ENCODE measurements around the gene PROM2. TPM values are rescaled to one million over a fixed set of nuclear protein-coding genes. Genes with fewer than 3 reads are reported as not detected.
A peak's percentile ranks its signal among the peaks of the same experiment; 100 is the strongest.

Gene PROM2
- total and polyA plus RNA-seq, 4 donors, result 0.99 to 5.9 (median 2.1) TPM

- Histone ChIP-seq H3K9me3 (ENCODE audit: control insufficient read depth, insufficient read depth, low read length) (no peaks in the 10 kb centered on the region), H3K27me3 (ENCODE audit: control insufficient read depth, insufficient read depth, low read length) (no peaks in the 10 kb centered on the region), H3K36me3 (ENCODE audit: control insufficient read depth, insufficient read depth, low read length) (peaks cover 6% of the 10 kb centered on the region), H3K27ac (ENCODE audit: low read depth, low read length) (no peak overlapping the region), H3K4me1 (ENCODE audit: control insufficient read depth, insufficient read depth, low read length) (peaks cover 26% of the 10 kb centered on the region), H3K4me3 (ENCODE audit: low read depth, low read length) (no peak overlapping the region)
- no peak for DNase-seq (ENCODE audit: low read depth in 4 of 6, low spot score in 6 of 6)
- 90% methylated on average over 30 of the region's 30 CpGs for WGBS (ENCODE audit: insufficient coverage)
Measured at GRCh38 chr2:95326433-95327140, 52.3 kb downstream of the PROM2 start.

DNA sequence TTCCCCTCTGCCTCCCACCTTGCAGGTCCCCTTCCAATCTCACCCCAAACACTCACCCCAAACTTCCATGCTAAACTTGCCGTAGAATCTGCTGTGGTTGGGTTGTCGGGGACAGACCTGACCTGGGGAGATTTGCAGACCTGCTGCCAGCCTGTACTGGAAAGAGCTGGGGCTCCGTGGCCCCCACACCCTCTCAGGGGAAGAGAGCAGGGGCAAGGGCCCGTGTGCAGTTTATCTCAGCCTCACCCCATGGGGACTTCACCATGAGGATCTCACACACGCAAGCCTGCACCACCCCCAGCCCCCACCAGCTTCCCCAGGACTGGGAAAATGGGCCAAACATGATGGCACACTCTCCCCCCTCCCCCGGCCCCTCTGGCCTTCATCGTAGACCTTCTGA, 53.6 kb downstream of the PROM2 start:
- Histone ChIP-seq H3K4me1 (ENCODE audit: control insufficient read depth, insufficient read depth, low read length) (peaks cover 28% of the 10 kb centered on the region), H3K4me3 (ENCODE audit: low read depth, low read length) (no peak overlapping the region), H3K36me3 (ENCODE audit: control insufficient read depth, insufficient read depth, low read length) (peaks cover 6% of the 10 kb centered on the region), H3K27me3 (ENCODE audit: control insufficient read depth, insufficient read depth, low read length) (no peaks in the 10 kb centered on the region), H3K27ac (ENCODE audit: low read depth, low read length) (no peak overlapping the region), H3K9me3 (ENCODE audit: control insufficient read depth, insufficient read depth, low read length) (no peaks in the 10 kb centered on the region)
- 93% methylated on average over 3 of the region's 7 CpGs for WGBS (ENCODE audit: insufficient coverage)
- no peak for DNase-seq (ENCODE audit: low read depth in 4 of 6, low spot score in 6 of 6)

GRCh38 chr2:95328358-95329125, 54.3 kb downstream of the PROM2 start:
- WGBS (ENCODE audit: insufficient coverage), result 61% methylated on average over 13 of the region's 15 CpGs
- Histone ChIP-seq H3K9me3 (ENCODE audit: control insufficient read depth, insufficient read depth, low read length) (no peaks in the 10 kb centered on the region), H3K27me3 (ENCODE audit: control insufficient read depth, insufficient read depth, low read length) (no peaks in the 10 kb centered on the region), H3K36me3 (ENCODE audit: control insufficient read depth, insufficient read depth, low read length) (peaks cover 6% of the 10 kb centered on the region), H3K4me3 (ENCODE audit: low read depth, low read length) (no peak overlapping the region), H3K4me1 (ENCODE audit: control insufficient read depth, insufficient read depth, low read length) (peaks cover 28% of the 10 kb centered on the region), H3K27ac (ENCODE audit: low read depth, low read length) (no peak overlapping the region)
- no peak for DNase-seq (ENCODE audit: low read depth in 4 of 6, low spot score in 6 of 6)

DNA sequence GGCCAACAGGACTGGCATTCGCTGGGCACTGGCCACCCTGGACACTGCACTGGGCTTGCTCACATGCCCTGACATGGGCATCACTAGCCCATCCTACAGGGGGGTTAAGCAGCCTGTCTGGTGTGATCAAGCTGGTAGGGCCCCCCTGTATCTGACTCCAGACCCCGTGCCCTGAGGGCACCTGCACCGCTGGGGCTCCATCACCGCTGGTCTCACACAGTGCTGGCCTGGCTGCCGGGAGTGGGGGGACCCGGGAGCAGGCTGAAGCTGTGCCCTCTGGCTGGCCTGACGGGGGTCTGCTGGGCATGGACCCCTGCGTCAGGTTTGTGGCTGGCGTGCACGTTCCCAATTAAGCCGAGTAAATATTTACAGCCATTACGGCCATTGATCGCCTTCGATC, 55.2 kb downstream of the PROM2 start:
- DNase-seq (ENCODE audit: low read depth in 4 of 6, low spot score in 6 of 6), result no peak
- H3K27me3 ChIP-seq (ENCODE audit: control insufficient read depth, insufficient read depth, low read length), result no peaks in the 10 kb centered on the region
- 88% methylated on average over 14 of the region's 14 CpGs for WGBS (ENCODE audit: insufficient coverage)

GRCh38 chr2:95329891-95330793, 55.9 kb downstream of the PROM2 start:
- Histone ChIP-seq H3K9me3 (ENCODE audit: control insufficient read depth, insufficient read depth, low read length) (no peaks in the 10 kb centered on the region), H3K4me3 (ENCODE audit: low read depth, low read length) (no peak overlapping the region), H3K4me1 (ENCODE audit: control insufficient read depth, insufficient read depth, low read length) (peaks cover 38% of the 10 kb centered on the region), H3K36me3 (ENCODE audit: control insufficient read depth, insufficient read depth, low read length) (peaks cover 3% of the 10 kb centered on the region), H3K27me3 (ENCODE audit: control insufficient read depth, insufficient read depth, low read length) (no peaks in the 10 kb centered on the region), H3K27ac (ENCODE audit: low read depth, low read length) (no peak overlapping the region)
- DNase-seq (ENCODE audit: low read depth in 4 of 6, low spot score in 6 of 6), result no peak
- 68% methylated on average over 23 of the region's 23 CpGs for WGBS (ENCODE audit: insufficient coverage)

More for the DNA sequence above, 55.2 kb downstream of the PROM2 start:
- Histone ChIP-seq H3K27ac (ENCODE audit: low read depth, low read length) (no peak overlapping the region), H3K4me3 (ENCODE audit: low read depth, low read length) (no peak overlapping the region), H3K36me3 (ENCODE audit: control insufficient read depth, insufficient read depth, low read length) (peaks cover 6% of the 10 kb centered on the region), H3K9me3 (ENCODE audit: control insufficient read depth, insufficient read depth, low read length) (no peaks in the 10 kb centered on the region), H3K4me1 (ENCODE audit: control insufficient read depth, insufficient read depth, low read length) (peaks cover 36% of the 10 kb centered on the region)

DNA sequence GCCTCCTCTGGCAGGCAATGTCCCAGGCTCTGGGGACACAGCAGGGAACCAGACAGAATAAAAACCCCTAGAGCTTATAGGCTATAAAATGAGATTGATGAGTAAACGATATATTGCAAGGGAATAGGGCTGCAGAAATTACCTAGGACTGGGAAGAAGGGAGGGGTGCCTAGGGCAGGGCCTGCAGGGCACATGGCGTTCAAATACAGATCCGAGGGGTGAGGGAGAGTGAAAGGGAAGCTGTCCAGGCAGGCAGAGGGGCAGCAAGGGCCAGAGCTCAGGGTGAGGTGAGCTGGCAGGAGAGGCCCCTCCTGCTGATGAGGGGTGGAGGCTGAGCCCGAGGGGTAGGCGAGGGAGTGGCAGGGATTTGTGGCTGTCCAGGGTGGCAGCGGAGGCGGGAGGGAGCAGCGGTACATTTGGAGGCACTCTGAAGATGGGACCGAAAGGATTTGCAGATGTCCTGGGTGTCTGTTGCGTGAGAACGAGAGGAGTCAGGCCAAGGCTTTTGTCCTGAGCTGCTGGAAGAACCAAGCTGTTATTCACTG, 56.6 kb downstream of the PROM2 start:
- Histone ChIP-seq H3K4me1 (ENCODE audit: control insufficient read depth, insufficient read depth, low read length) (peaks cover 38% of the 10 kb centered on the region), H3K27me3 (ENCODE audit: control insufficient read depth, insufficient read depth, low read length) (no peaks in the 10 kb centered on the region), H3K36me3 (ENCODE audit: control insufficient read depth, insufficient read depth, low read length) (peaks cover 3% of the 10 kb centered on the region), H3K9me3 (ENCODE audit: control insufficient read depth, insufficient read depth, low read length) (no peaks in the 10 kb centered on the region), H3K4me3 (ENCODE audit: low read depth, low read length) (no peak overlapping the region), H3K27ac (ENCODE audit: low read depth, low read length) (no peak overlapping the region)
- WGBS (ENCODE audit: insufficient coverage), result 45% methylated on average over 11 of the region's 11 CpGs
- peak in 1 of 6 donors; percentile 25 for DNase-seq (ENCODE audit: low read depth in 4 of 6, low spot score in 6 of 6)

DNA sequence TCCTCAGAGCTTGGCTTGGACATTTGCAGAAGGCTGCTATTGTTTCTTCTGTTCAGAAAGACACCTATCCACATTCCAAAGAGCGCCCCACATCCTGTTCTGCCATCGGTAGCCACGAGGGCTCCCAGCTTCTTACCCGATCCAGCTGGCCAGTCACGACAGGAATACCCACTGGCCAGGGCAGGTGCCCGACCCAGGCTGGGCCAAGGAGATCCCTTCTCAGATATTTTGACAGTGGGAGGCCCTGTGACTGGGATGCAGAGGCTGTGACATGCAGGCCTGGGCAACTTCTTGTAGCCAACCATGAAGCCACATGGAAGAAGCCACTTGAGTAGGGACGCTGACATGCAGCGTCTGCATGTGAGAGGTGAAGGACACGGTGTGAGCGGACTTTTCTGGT, 57.4 kb downstream of the PROM2 start:
- Histone ChIP-seq H3K4me3 (ENCODE audit: low read depth, low read length) (no peak overlapping the region), H3K9me3 (ENCODE audit: control insufficient read depth, insufficient read depth, low read length) (no peaks in the 10 kb centered on the region), H3K36me3 (ENCODE audit: control insufficient read depth, insufficient read depth, low read length) (peaks cover 3% of the 10 kb centered on the region), H3K27ac (ENCODE audit: low read depth, low read length) (no peak overlapping the region), H3K27me3 (ENCODE audit: control insufficient read depth, insufficient read depth, low read length) (no peaks in the 10 kb centered on the region), H3K4me1 (ENCODE audit: control insufficient read depth, insufficient read depth, low read length) (peaks cover 38% of the 10 kb centered on the region)
- DNase-seq (ENCODE audit: low read depth in 4 of 6, low spot score in 6 of 6), result no peak
- 94% methylated on average over 10 of the region's 10 CpGs for WGBS (ENCODE audit: insufficient coverage)

- WGBS (ENCODE audit: insufficient coverage), result 94% methylated on average over 7 of the region's 8 CpGs
- Histone ChIP-seq H3K4me1 (ENCODE audit: control insufficient read depth, insufficient read depth, low read length) (peaks cover 38% of the 10 kb centered on the region), H3K27me3 (ENCODE audit: control insufficient read depth, insufficient read depth, low read length) (no peaks in the 10 kb centered on the region), H3K36me3 (ENCODE audit: control insufficient read depth, insufficient read depth, low read length) (peaks cover 3% of the 10 kb centered on the region), H3K27ac (ENCODE audit: low read depth, low read length) (no peak overlapping the region), H3K4me3 (ENCODE audit: low read depth, low read length) (no peak overlapping the region), H3K9me3 (ENCODE audit: control insufficient read depth, insufficient read depth, low read length) (no peaks in the 10 kb centered on the region)
- DNase-seq (ENCODE audit: low read depth in 4 of 6, low spot score in 6 of 6), result no peak
Measured at GRCh38 chr2:95332036-95332435, 57.8 kb downstream of the PROM2 start.

- H3K27ac ChIP-seq (ENCODE audit: low read depth, low read length), result no peak overlapping the region
- H3K9me3 ChIP-seq (ENCODE audit: control insufficient read depth, insufficient read depth, low read length), result no peaks in the 10 kb centered on the region
- peaks cover 3% of the 10 kb centered on the region for H3K36me3 ChIP-seq (ENCODE audit: control insufficient read depth, insufficient read depth, low read length)
- no peak for DNase-seq (ENCODE audit: low read depth in 4 of 6, low spot score in 6 of 6)
- peaks cover 35% of the 10 kb centered on the region for H3K4me1 ChIP-seq (ENCODE audit: control insufficient read depth, insufficient read depth, low read length)
- no peak overlapping the region for H3K4me3 ChIP-seq (ENCODE audit: low read depth, low read length)
- H3K27me3 ChIP-seq (ENCODE audit: control insufficient read depth, insufficient read depth, low read length), result no peaks in the 10 kb centered on the region
- 100% methylated on average over 4 of the region's 7 CpGs for WGBS (ENCODE audit: insufficient coverage)
Measured at GRCh38 chr2:95333056-95333455, 58.8 kb downstream of the PROM2 start.

Data from spinal cord (tissue), 10 donors.